ENCODE measurements around the gene INTS12.

DNA sequence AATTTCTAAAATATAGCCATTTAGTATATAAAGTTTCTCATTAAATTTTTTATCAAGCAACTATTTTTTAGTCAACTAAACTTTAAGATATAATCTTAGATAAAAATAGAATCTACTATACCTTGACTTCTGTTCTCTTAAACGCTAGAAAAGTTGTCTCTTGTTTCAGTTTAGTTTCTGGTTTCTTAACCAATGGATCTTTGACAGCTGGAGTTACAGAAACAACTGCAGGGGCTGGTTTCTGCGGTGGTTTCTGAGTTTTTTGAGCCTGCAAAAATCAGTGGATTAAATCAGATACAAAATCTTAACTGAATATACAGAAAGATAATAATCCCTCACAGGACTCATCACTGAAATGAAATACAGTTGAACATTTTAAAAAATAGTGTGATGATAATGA is 21.9 kb downstream of the INTS12 start:
- no peak for TF ChIP-seq POLR2A (IDR thresholded peaks at IDR 0.05)
- TF ChIP-seq, protein P1, sequence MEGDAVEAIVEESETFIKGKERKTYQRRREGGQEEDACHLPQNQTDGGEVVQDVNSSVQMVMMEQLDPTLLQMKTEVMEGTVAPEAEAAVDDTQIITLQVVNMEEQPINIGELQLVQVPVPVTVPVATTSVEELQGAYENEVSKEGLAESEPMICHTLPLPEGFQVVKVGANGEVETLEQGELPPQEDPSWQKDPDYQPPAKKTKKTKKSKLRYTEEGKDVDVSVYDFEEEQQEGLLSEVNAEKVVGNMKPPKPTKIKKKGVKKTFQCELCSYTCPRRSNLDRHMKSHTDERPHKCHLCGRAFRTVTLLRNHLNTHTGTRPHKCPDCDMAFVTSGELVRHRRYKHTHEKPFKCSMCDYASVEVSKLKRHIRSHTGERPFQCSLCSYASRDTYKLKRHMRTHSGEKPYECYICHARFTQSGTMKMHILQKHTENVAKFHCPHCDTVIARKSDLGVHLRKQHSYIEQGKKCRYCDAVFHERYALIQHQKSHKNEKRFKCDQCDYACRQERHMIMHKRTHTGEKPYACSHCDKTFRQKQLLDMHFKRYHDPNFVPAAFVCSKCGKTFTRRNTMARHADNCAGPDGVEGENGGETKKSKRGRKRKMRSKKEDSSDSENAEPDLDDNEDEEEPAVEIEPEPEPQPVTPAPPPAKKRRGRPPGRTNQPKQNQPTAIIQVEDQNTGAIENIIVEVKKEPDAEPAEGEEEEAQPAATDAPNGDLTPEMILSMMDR (IDR thresholded peaks at IDR 0.05) = no peak

All from esophagus squamous epithelium (tissue), 4 donors.